ENCODE results near the gene EXOC6B. TPM values are rescaled to one million over a fixed set of nuclear protein-coding genes. Genes with fewer than 3 reads are reported as not detected.

EXOC6B gene
- total and polyA plus RNA-seq, 2 of the 8 experiments (the other 6 are each of a cell fraction or from before 2014, with no cell fraction given): 13.5 to 33.0 TPM

DNA sequence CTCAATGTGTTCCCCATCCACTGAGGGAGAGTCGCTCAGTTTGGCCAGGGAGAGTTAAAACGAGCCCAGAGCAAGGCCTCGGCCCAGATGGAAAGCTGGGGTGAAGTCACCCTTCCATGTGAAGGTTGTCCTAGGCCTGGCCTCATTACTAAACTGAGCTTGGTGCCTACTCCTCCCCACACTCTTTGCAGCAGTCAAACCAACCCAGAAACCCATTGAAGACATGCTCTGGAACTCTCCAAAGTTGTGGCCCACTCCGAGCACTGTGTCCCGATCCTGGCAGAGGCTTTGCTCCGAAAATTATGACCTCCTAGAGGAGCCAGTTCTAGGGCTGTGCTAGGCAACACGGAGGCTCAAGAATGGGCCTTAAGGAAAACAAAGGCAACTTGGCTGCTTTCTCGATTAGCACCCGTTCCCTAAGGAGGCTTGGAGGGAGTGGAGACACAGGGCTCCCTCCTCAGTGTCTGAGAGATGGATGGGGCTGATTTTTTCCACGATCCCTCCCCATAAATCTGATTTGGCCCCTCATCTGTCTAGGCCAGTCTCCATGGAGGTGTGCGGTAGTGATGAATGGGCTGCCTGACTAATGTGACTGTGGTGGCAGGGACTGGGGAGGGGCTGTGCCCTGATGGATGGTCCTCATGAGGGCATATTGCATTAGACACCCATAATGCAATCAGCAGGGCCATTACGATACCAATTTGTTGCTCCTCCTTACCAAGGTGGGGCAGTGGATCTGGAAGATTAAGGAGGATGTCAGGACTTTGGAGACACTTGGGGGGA, 666.4 kb downstream of the EXOC6B start:
- Histone ChIP-seq H2BK15ac (ENCODE audit: low read length) (no peak overlapping the region), H2BK12ac (ENCODE audit: low read depth, low read length) (no peak overlapping the region), H4K91ac (replicated peaks; ENCODE audit: insufficient read length, low read length) (no peak overlapping the region), H4K20me1 (replicated peaks in 1 of 2; ENCODE audit: control insufficient read depth in 1 of 2, insufficient read depth in 2 of 2, low read length in 2 of 2) (no peaks in the 10 kb centered on the region), H2AFZ (ENCODE audit: low read length) (no peak overlapping the region), H3K9me3 (ENCODE audit: insufficient read depth in 2 of 2, low read depth in 1 of 2, low read length in 1 of 2) (no peaks in the 10 kb centered on the region), H3K36me3 (ENCODE audit: control insufficient read depth in 2 of 4, insufficient read depth in 4 of 4, low read length in 3 of 4) (no peaks in the 10 kb centered on the region), H3K56ac (replicated peaks; ENCODE audit: insufficient read length, low read depth, low read length) (no peak overlapping the region), H2BK120ac (replicated peaks; ENCODE audit: low read depth, low read length) (no peak overlapping the region), H3K14ac (ENCODE audit: insufficient read length) (no peak overlapping the region), H4K5ac (ENCODE audit: insufficient read length, low read depth, low read length) (no peak overlapping the region), H3K9ac (replicated peaks in 1 of 4; ENCODE audit: extremely low read depth in 1 of 4, low read depth in 3 of 4, low read length in 3 of 4) (no peak overlapping the region), H4K8ac (ENCODE audit: extremely low read depth, insufficient read depth, low read length) (no peak overlapping the region), H3K27ac (ENCODE audit: low read depth, low read length) (no peak overlapping the region), H3K79me1 (ENCODE audit: low read depth, low read length) (no peaks in the 10 kb centered on the region), H2BK5ac (ENCODE audit: low read depth, low read length) (no peak overlapping the region), H3K23me2 (ENCODE audit: low read depth, low read length) (no peaks in the 10 kb centered on the region), H2AK5ac (ENCODE audit: low read depth, low read length) (no peak overlapping the region), H3K4ac (replicated peaks; ENCODE audit: insufficient read length, low read depth, low read length) (no peak overlapping the region), H3K27me3 (replicated peaks in 1 of 4; ENCODE audit: control insufficient read depth in 3 of 4, extremely low read depth in 1 of 4, insufficient read depth in 3 of 4, low read length in 3 of 4) (no peaks in the 10 kb centered on the region), H3K4me2 (ENCODE audit: insufficient read depth in 1 of 2, low read depth in 2 of 2, low read length in 2 of 2) (no peak overlapping the region), H2BK20ac (ENCODE audit: low read length) (no peak overlapping the region), H3K23ac (ENCODE audit: insufficient read length) (no peak overlapping the region), H3K4me1 (replicated peaks in 1 of 4; ENCODE audit: control insufficient read depth in 3 of 4, insufficient read depth in 4 of 4, low read length in 3 of 4) (no peaks in the 10 kb centered on the region), H3K79me2 (ENCODE audit: control insufficient read depth in 1 of 2, insufficient read depth in 2 of 2, low read length in 2 of 2) (no peaks in the 10 kb centered on the region), H3K18ac (ENCODE audit: extremely low read depth, low read length) (no peak overlapping the region), H3K4me3 (ENCODE audit: extremely low read depth in 1 of 4, insufficient read depth in 2 of 4, low read depth in 3 of 4, low read length in 4 of 4) (no peak overlapping the region)
- 95% methylated on average over 12 of the region's 12 CpGs; no CpG with 5 or more reads in 1 of the 2 experiments for WGBS, 2 experiments (ENCODE audit: extremely low coverage in 1 of 2, insufficient coverage in 1 of 2, insufficient read length in 1 of 2, insufficient replicate concordance in 2 of 2, low coverage in 1 of 2, low lambda C conversion rate in 2 of 2, missing lambda C conversion rate in 1 of 2)
- no peak for FAIRE-seq
- ChIA-PET CTCF (ENCODE audit: partially characterized antibody) (interaction anchor here (1.1 to 6.7 kb wide), 2 partner anchors 9 to 611 kb away, joined by 4 to 31 read pairs; no protein-coding TSS in a partner anchor), POLR2A (ENCODE audit: partially characterized antibody) (no interaction called here)
- no peak for DNase-seq (ENCODE audit: low read depth in 1 of 2, low spot score in 2 of 2)
- TF ChIP-seq CHD1 (IDR thresholded peaks at IDR 0.05; ENCODE audit: low read depth, low read length) (no peak), SIRT6 (IDR thresholded peaks at IDR 0.05; ENCODE audit: low read length) (no peak), SUZ12 (IDR thresholded peaks at IDR 0.05; ENCODE audit: low read length) (no peak), POLR2A (IDR thresholded peaks at IDR 0.05; ENCODE audit: control extremely low read depth in 1 of 2, low read depth in 2 of 2, low read length in 2 of 2) (no peak), CHD2 (IDR thresholded peaks at IDR 0.05; ENCODE audit: low read length) (no peak)
- TF ChIP-seq, protein P1, sequence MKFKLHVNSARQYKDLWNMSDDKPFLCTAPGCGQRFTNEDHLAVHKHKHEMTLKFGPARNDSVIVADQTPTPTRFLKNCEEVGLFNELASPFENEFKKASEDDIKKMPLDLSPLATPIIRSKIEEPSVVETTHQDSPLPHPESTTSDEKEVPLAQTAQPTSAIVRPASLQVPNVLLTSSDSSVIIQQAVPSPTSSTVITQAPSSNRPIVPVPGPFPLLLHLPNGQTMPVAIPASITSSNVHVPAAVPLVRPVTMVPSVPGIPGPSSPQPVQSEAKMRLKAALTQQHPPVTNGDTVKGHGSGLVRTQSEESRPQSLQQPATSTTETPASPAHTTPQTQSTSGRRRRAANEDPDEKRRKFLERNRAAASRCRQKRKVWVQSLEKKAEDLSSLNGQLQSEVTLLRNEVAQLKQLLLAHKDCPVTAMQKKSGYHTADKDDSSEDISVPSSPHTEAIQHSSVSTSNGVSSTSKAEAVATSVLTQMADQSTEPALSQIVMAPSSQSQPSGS (IDR thresholded peaks at IDR 0.05; ENCODE audit: low read length): no peak
